Osteoblast (primary cell): ENCODE results near the gene MUC5AC. TPM values are rescaled to one million over a fixed set of nuclear protein-coding genes. Genes with fewer than 3 reads are reported as not detected.
A peak's percentile ranks its signal among the peaks of the same experiment; 100 is the strongest.

Source experiments
- DNase-seq: peaks from one replicate; pipeline ENCODE4 v3.0.0; 2011; ENCODE audit warnings: low spot score, mixed read lengths; ENCODE audit not compliant: insufficient read length; ENCODE audit errors: missing footprints
- H2AFZ ChIP-seq: 2 replicates; pipeline ENCODE4 v1.6.0; 2011; ENCODE audit warnings: mild to moderate bottlenecking, low read length
- H3K27ac ChIP-seq: 2 replicates; pipeline ENCODE4 v1.5.1; 2011; ENCODE audit warnings: mild to moderate bottlenecking, low read depth, low read length, moderate library complexity
- H3K27me3 ChIP-seq: 2 replicates; pipeline ENCODE4 v1.6.0; 2012; ENCODE audit warnings: mild to moderate bottlenecking, control low read depth, inconsistent platforms, low read length, moderate library complexity; ENCODE audit not compliant: insufficient read depth
- H3K36me3 ChIP-seq: 2 replicates; pipeline ENCODE4 v1.5.1; 2011; ENCODE audit warnings: mild to moderate bottlenecking, low read length, control low read depth, moderate library complexity; ENCODE audit not compliant: insufficient read depth
- H3K4me1 ChIP-seq: 2 replicates; pipeline ENCODE4 v1.5.1; 2011; ENCODE audit warnings: mild to moderate bottlenecking, low read length, control low read depth, moderate library complexity; ENCODE audit not compliant: insufficient read depth
- H3K4me2 ChIP-seq: 2 replicates; pipeline ENCODE4 v1.6.0; 2011; ENCODE audit warnings: mild to moderate bottlenecking, low read length; ENCODE audit not compliant: insufficient read depth
- H3K4me3 ChIP-seq: fragments of 200-600 bp; sonication (generic); 3 replicates; pipeline ENCODE4 v1.5.1; 2012; ENCODE audit warnings: mild to moderate bottlenecking, low read length, inconsistent platforms; ENCODE audit not compliant: insufficient read depth
- H3K79me2 ChIP-seq: 2 replicates; pipeline ENCODE4 v1.6.0; 2012; ENCODE audit warnings: mild to moderate bottlenecking, low read length, control low read depth, inconsistent platforms; ENCODE audit not compliant: insufficient read depth
- H3K9me3 ChIP-seq: 2 replicates; pipeline ENCODE4 v1.5.1; 2011; ENCODE audit warnings: low read depth, low read length, control low read depth
- H4K20me1 ChIP-seq: 2 replicates; pipeline ENCODE4 v1.6.0; 2012; ENCODE audit warnings: mild to moderate bottlenecking, low read length, control low read depth; ENCODE audit not compliant: insufficient read depth
- total RNA-seq: library from RNA; depleted of rRNA; stranded (reverse); fragments of >200 nt; gene quantifications from 2 replicates; pipeline ENCODE4 v1.2.3, GENCODE V29; 2012
- TF ChIP-seq, protein P1 (sequence below): IDR thresholded peaks from 2 replicates; pipeline ENCODE4 v1.5.1; 2011; ENCODE audit warnings: mild to moderate bottlenecking, low read depth, low read length, moderate library complexity; ENCODE audit errors: extremely low read depth

MUC5AC gene
- total RNA-seq, 1 donor: not detected

DNA sequence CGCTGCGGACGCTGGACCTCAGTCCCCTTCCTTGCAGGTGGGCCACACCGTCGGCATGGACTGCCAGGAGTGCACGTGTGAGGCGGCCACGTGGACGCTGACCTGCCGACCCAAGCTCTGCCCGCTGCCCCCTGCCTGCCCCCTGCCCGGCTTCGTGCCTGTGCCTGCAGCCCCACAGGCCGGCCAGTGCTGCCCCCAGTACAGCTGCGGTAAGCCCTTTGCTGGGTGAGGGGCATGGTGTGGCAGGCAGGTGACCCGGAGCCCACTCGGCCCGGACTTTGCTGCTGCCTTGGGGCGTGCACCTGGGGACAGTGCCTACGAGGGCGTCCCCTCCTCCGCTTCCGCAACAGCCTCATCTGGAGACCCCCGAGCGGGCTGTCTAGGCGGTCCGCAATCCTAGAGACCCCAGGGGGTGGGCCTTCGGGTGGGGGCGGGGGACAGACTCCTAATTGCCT is 39.7 kb downstream of the MUC5AC start:
- H2AFZ ChIP-seq: no peak overlapping the region
- TF ChIP-seq, protein P1, sequence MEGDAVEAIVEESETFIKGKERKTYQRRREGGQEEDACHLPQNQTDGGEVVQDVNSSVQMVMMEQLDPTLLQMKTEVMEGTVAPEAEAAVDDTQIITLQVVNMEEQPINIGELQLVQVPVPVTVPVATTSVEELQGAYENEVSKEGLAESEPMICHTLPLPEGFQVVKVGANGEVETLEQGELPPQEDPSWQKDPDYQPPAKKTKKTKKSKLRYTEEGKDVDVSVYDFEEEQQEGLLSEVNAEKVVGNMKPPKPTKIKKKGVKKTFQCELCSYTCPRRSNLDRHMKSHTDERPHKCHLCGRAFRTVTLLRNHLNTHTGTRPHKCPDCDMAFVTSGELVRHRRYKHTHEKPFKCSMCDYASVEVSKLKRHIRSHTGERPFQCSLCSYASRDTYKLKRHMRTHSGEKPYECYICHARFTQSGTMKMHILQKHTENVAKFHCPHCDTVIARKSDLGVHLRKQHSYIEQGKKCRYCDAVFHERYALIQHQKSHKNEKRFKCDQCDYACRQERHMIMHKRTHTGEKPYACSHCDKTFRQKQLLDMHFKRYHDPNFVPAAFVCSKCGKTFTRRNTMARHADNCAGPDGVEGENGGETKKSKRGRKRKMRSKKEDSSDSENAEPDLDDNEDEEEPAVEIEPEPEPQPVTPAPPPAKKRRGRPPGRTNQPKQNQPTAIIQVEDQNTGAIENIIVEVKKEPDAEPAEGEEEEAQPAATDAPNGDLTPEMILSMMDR: no peak
- no peak overlapping the region for H3K4me3 ChIP-seq
- no peaks in the 10 kb centered on the region for H3K36me3 ChIP-seq
- no peaks in the 10 kb centered on the region for H3K27me3 ChIP-seq
- DNase-seq: peak; percentile 60
- H3K79me2 ChIP-seq: no peaks in the 10 kb centered on the region
- no peak overlapping the region for H3K27ac ChIP-seq
- H3K4me2 ChIP-seq: no peak overlapping the region
- H3K4me1 ChIP-seq: no peaks in the 10 kb centered on the region
- no peaks in the 10 kb centered on the region for H4K20me1 ChIP-seq
- H3K9me3 ChIP-seq: no peaks in the 10 kb centered on the region

DNA sequence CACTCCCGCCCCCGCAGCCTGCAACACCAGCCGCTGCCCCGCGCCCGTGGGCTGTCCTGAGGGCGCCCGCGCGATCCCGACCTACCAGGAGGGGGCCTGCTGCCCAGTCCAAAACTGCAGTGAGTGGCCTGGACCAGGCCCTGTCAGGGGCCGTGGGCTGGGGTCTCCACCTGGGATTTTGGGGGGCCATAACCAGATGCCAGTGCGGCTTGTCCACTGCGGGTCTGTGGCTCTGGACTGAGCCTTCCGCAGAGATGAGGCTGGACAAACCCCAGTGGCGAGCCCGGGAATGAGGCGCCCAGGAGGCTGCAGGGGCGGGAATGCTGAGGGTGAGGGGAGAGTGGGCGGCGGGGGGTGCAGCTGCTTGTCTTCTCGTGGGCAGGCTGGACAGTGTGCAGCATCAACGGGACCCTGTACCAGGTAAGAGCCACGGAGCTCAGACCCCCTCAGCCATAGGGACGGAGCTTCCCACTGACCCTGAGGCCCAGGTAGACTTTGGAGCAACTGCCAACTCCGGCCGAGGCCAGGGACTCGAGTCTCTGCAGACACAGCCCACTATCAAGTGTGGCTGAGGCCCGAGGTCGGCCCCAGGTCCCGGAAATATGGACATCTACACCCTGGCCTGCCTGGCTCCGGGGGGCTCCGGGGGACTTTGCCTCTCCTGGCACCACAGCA is 40.3 kb downstream of the MUC5AC start:
- TF ChIP-seq, protein P1: no peak
- H3K36me3 ChIP-seq: no peaks in the 10 kb centered on the region

DNA sequence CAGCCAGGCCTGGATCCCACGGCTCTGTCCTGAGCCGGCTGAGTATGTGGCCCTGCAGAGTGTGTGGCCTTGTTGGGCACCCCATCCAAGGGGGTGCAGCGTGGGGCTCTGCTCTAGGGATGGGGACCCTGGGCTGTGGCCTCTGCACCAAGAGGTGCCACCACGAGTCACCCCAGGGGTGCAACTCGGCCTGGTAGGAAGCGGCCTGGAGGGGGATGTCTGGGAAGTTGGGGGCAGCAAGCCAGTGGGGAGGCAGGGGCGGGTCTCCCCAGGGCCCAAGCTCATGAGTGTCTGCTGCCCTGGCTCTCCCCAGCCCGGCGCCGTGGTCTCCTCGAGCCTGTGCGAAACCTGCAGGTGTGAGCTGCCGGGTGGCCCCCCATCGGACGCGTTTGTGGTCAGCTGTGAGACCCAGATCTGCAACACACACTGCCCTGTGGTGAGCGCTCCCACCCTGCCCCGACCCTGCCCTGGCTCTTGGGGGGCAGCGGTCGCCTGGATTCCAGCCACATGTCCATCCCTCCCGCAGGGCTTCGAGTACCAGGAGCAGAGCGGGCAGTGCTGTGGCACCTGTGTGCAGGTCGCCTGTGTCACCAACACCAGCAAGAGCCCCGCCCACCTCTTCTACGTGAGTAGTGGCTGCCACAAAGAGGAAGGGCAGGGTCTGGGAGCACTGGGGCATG is 40.9 kb downstream of the MUC5AC start:
- H3K4me2 ChIP-seq: no peak overlapping the region
- H2AFZ ChIP-seq: no peak overlapping the region
- no peaks in the 10 kb centered on the region for H3K4me1 ChIP-seq

More for the DNA sequence above, 40.3 kb downstream of the MUC5AC start:
- Histone ChIP-seq H3K9me3 (no peaks in the 10 kb centered on the region), H3K27me3 (no peaks in the 10 kb centered on the region), H3K4me2 (no peak overlapping the region), H3K4me1 (no peaks in the 10 kb centered on the region), H4K20me1 (no peaks in the 10 kb centered on the region), H2AFZ (no peak overlapping the region), H3K79me2 (no peaks in the 10 kb centered on the region), H3K4me3 (no peak overlapping the region), H3K27ac (no peak overlapping the region)
- peak; percentile 64 for DNase-seq

More for the DNA sequence above, 40.9 kb downstream of the MUC5AC start:
- Histone ChIP-seq H3K27me3 (no peaks in the 10 kb centered on the region), H3K27ac (no peak overlapping the region), H3K79me2 (no peaks in the 10 kb centered on the region), H3K9me3 (no peaks in the 10 kb centered on the region), H3K4me3 (no peak overlapping the region), H4K20me1 (no peaks in the 10 kb centered on the region), H3K36me3 (no peaks in the 10 kb centered on the region)
- DNase-seq: peak; percentile 73
- TF ChIP-seq, protein P1: no peak
